Activated CD8-positive, alpha-beta memory T cell treated with anti-CD3 and anti-CD28 coated beads, Interleukin-2, amount 50 U/mL, for 1 hour (primary cell): ENCODE results near the gene NDUFC2.
"Not testable (repeated sequence)": the region's sequence is repeated elsewhere in the genome, so short reads cannot be mapped to it uniquely, and the experiment has no call there.

Experiments
- DNase-seq: peaks from one replicate; pipeline ENCODE4 v3.0.0-alpha.2; 2020; ENCODE audit errors: extremely low read depth

The NDUFC2 gene

DNA sequence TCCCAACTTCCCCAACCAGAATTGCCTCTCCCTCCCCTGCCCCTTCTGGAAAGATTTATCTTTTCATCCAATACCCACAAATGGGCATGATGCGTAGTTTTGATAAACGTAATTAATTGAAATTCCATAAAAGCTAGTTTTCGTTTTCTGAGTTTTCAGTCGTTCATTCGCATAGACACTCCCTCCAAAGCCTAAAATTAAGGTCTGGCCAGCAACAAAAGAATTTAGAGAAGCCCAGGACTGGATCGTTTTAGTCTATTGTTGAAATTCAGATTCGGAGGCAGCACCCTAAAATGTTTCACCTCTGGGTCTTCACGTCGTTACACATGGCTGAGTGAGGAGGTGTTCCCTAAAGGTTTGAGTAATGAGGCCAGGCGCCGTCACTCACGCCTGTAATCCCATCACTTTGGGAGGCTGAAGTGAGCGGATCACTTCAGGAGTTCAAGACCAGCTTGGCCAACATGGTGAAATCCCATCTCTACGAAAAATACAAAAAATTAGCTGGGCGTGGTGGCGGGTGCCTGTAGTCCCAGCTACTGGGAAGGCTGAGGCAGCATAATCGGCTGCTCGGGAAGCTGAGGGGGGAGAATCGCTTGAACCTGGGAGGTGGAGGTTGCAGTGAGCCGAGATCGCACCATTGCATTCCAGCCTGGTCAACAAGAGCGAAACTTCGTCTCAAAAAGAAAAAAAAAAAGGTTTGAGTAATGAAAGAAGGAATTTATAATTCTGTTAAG is 589 bp upstream of the NDUFC2 start:
- DNase-seq: no peak

DNA sequence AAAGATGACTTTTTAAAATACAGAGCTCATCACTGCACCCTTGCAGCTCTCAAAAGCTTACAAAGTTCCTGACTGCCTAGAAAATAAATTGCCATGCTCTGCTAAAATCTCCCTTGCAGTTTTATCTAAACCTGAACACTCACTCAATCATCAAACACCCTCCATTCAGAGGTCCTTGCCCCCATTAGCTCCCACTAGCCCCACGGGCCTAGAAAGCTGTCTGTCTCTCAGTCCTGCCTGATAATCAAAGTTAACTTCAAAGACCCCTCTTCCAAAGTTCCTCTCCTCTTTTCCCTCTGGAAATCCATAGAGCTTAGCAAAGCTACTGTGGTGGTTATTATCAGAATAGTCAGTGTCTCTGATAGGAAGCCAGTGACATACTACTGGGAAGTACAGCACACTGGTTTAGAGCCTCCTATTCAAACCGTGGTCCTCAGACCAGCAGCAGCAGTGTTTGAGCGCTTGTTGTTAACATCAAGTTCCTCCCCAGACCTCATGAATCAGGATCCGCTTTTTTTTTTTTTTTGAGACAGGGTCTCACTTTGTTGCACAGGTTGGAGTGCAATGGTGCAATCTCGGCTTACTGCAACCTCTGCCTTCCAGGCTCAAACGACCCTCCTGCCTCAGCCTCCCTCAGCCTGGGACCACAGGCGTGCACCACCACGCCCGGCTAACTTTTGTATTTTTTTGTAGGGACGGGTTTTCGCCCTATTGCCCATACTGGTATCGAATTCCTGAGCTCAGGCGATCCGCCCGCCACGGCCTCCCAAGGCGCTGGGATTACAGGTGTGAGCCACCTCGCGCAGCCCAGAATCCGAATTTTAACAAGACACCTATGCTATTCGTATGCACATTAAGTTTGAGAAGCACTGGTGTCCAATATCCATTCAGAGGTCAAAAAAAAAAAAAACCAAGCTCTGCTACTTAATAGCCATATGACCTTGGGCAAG is 1.2 kb downstream of the NDUFC2 start:
- no peak for DNase-seq

DNA sequence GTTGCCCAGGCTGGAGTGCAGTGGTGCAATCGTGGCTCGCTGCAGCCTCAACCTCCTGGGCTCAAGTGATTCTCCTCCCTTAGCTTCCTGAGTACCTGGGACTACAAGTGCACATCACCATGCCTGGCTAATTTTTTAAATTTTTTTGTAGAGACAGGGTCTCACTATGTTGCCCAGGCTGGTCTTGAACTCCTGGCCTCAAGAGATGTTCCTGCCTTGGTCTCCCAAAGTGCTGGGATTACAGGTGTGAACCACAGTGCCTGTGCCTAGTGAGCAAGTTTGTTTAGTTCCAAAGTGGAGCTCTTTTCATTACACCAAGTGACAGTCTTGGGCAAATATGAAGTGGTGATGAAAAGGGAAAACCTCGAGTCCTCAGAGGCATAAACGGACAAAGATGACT is 2.1 kb downstream of the NDUFC2 start:
- not testable (repeated sequence) for DNase-seq

DNA sequence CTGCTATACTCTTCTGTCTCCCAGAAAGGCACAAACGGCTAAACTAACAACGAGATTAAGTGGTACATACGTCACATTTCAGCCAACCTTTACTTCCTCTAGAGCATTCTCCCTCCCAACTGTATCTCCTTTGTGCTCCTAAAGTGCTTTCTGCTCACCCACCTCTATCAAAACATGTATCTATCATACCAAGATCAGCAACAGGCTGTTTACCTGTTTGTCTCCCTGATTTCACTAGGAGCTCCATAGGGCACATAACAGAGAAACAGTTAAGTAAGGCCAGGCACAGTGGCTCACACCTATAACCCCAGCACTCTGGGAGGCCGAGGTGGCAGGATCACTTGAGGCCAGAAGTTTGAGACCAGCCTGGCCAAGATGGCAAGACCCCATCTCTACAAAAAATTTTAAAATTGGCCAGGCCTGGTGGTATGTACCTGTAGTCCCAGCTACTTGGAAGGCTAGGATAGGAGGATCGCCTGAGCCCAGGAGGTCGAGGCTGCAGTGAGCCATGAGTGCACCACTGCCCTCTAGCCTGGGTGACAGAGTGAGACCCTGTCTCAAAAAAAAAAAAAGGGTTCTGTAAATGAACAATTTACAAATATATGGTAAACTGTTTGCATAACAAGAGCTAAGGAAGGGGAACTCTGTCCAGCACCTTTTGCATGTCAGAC is 2.8 kb downstream of the NDUFC2 start:
- no peak for DNase-seq

DNA sequence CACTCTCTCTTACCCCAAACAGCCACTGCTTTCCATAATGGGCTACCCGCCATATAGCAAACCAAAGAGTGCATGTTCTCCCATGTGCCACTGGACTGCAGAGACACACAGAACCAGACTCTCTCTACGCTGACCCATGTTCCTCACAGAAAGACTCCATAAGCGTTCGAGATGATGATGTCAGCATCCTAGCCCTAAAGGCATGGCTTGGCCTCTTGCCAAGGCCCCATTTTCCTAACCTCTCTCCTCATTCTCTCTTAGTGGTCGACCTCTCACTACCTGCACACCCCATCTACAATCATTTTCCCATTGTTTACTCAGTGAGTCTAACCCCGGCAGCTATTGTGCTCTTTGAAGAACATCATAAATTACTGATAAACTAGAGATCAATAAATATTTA is 4.9 kb downstream of the NDUFC2 start:
- DNase-seq: no peak

DNA sequence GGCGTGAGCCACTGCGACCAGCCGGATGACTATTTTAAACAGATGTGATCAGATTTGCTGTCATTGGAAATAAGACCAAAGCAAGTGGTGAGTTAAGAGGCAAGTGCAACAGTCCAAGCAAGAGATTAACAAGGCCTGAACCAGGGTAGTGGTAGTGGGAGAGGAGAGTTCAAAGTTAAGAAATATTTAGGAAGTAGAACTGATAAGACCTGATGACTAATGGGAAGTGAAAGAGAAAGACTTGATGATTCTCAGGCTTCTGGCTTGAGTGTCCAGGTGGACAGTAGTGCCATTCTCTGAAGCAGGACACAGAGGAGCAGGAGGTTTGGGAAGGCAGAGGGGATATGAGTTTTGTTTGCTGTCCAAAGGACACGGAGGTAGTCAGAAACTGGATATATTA is 7.2 kb downstream of the NDUFC2 start:
- no peak for DNase-seq

DNA sequence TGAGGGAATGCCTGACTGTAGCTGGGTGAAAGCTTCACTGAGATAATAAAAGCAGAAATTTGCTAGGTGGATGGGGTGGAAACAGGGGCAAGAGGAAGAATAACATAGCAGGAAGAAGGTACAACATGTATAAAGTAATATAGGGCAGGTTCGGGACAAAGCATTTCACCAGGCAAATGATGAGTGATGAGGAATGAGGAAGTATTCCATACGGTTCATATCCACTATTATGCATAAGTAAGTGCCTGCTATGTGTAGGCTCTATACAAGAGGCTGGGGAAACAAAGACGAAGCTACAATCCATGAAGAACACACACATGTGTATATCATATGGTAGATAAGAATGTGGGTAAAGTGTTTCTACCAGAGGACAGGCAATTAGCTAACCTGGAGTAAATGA is 7.9 kb downstream of the NDUFC2 start:
- no peak for DNase-seq

DNA sequence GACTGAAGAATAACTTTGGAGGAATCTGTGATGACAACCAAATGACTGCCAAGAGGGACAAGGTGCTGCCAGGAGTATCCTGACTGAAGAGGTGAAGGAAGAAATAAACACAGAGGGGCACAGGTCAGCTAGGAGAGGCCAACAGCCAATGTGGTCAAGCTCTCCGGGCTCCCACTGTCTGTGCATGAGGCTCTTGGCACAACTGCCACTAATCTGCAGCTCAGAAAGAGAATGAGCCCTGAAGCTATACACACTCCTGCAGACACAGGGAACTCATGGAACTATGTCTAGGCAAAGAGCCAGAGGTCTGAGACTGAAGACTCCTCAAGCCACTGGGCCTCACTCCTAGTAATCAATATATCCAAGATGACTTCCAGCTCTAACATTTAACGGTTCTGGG is 9.0 kb downstream of the NDUFC2 start:
- DNase-seq: no peak

DNA sequence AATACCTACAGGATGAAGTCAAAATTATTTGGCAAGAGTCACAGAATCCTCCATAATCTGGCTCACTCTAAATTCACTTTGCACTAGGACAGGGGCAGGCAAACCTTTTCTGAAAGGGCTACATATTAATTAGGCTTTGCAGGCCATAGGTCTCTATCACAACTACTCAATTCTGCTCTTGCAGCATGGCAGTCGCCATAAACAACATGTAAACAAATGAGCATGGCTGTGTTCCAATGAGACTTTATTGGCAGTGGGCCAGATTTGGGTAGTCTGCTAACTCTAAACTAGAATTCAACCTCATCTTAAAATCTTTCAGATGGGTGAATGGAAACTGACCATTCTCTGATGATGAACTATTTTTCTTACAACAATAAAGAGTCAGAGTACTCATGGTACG is 10.2 kb downstream of the NDUFC2 start:
- no peak for DNase-seq

DNA sequence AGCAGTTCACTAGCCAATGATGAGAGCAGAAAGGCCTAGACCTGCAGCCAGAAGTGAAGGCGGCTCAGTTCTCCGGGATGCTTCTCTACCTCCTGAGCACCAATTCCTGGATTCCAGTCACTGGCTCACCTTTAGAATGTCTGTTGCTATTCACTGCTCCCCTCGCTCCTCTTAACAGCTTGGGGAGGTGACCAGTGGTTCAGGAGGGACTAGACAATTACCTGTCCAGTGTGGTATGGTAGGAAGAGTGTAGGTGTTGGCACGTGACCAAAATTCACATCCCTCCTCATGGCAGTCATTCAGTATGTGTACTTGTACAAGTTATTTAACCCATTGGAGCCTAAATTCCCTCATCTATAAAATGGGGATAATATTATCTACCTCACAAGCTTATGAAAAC is 12.0 kb downstream of the NDUFC2 start:
- DNase-seq: no peak

DNA sequence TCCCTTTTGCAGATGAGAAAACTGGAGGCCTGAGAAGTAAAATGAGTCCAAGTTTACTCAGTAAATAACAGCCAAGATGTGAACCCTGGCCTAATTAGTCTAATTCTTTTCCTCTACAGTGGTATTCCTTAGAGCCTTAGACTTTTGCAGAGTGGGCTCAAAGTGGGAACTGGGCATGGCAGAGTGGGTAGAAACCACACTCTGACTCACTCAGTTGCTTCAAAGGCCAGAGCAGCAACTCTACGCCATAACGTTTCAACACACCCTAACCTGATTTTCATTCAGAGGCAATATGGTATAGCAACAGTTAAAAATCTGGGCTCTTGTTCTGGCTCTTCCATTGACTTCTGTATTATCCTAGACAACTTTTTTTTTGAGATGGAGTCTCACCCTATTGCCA is 13.2 kb downstream of the NDUFC2 start:
- no peak for DNase-seq

DNA sequence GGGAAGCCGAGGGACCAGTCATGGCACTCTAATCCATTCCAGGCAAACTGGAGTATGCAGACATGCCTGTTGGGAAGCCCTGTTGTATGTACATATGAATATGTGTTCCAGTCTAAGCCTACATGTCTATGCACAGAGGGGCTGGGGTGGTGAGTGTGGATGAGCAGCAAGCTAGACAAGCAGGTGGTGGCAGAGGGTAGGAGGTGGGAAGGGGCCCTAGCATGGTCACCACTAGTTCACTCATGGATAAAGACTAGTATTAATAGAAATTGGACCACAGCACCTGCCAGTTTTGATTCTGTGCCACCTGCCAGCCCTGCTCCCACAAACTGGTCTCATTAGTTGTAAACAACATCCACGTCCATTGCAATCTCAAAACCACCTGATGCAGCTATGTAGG is 14.5 kb downstream of the NDUFC2 start:
- DNase-seq: no peak

DNA sequence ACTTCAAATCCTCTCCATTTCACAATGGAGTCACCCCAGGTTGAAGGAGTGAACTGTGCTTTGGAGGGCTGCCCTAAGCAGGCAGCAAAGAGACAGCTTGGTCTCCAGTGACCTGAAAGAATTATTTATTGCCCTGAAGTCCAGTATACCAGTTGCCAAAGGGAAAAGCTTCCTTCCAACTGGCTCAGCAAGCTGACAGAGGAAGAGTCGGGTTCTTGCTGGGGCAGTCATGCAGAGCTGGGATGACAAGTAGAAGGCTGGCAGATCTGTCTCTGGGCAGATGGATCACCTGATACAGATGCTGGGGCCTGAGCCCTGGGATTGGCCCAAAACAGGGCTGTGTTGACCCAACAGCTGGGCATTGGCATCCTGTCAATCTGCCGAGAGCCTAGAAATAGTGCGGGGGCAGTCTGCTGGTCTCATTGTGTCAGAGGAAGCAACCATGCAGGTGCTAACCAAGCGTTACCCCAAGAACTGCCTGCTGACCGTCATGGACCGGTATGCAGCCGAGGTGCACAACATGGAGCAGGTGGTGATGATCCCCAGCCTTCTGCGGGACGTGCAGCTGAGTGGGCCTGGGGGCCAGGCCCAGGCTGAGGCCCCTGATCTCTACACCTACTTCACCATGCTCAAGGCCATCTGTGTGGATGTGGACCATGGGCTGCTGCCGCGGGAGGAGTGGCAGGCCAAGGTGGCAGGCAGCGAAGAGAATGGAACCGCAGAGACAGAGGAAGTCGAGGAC is 16.1 kb downstream of the NDUFC2 start, which contains the start of gene THRSP:
Gene THRSP (plus strand): TSS at position 422 of the 742 bp plus-strand sequence. CDS start 21 bp downstream, at position 443.
- no peak for DNase-seq

DNA sequence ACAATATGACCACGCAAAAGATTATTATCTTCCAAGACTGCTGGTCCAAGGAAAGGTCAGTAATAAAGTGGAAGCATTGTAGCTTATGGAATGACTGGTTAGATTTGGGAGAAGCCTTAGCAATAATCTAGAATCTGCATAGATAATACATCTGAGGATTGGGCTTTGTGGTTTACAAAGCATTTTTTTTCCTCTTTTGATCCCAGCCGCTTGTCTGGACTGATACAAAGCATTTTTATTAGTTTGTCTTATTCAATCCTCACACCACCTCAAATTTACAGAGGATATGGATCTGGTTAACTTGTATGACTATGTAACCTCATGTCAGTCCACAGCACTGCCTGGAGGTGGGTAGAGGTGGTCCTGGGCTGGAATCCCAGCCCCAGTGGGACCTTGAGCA is 17.0 kb downstream of the NDUFC2 start:
- no peak for DNase-seq

DNA sequence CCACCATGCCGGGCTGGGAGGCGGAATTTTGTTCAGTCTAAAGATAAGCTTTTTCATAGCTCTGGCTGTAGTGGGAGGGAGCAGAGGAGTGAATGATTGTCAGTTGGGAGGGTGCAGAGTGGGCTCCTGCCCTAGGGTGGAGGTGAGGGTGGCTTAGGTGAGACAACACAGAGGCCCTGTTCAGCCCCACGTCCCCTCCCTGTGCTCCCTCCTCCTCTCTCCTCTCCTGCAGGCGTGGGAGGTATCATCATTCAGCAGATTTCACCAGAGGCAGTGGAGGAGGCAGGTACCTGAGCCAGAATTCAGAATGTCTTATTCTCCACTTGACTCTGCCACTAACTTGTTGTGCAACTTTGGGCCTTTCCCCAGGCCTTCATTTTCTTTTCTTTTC is 17.7 kb downstream of the NDUFC2 start:
- DNase-seq: no peak

DNA sequence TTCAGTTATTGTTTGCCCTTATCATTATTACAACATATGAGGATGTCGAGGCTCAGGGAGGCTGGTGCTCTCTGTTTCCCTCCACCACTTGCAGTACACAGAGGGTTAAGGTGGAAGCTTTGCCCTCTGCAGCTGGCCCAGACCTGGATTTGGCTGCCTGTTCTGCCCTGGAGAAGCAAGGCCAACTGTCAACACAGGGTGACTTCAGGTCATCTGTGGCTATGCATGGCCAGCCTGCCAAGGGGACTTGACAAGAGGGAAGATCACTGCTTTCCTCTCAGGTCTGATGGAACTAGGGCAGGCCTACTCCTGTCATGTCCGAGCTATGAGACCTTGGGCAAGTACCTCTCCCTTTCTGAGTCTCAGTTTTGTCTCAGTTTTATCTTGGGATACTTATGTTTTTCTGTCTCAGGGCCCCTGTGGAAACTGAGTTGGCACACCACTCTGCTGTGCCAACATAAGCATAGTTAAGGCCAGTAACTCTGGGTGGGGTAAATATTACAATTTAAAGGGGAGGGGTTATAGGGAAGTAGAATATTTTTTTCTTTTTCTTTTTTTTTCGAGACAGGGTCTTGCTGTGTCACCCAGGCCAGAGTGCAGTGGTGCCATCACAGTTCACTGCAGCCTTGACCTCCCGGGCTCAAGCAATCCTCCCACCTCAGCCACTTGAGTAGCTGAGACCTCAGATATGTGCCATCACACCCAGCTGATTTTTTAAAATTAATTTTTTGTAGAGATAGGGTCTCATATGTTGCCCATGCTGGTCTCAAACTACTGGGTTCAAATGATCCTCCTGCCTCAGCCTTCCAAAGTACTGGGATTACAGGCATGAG is 18.4 kb downstream of the NDUFC2 start:
- DNase-seq: no peak

DNA sequence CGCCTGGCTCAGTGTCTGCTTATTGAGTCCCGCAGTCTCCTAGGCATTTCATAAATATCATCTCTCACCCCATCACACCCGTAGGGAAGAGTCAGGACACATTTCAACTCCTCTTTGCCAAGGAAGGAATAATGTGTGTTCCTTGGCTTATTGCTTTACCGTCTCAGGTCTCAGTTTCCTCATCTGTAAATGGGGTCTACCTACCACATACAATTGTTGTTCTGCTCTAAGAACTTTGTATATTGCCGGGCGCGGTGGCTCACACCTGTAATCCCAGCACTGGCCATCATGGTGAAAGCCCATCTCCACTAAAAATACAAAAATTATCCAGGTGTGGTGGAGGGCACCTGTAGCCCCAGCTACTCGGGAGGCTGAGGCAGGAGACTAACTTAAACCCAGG is 19.1 kb downstream of the NDUFC2 start:
- no peak for DNase-seq

DNA sequence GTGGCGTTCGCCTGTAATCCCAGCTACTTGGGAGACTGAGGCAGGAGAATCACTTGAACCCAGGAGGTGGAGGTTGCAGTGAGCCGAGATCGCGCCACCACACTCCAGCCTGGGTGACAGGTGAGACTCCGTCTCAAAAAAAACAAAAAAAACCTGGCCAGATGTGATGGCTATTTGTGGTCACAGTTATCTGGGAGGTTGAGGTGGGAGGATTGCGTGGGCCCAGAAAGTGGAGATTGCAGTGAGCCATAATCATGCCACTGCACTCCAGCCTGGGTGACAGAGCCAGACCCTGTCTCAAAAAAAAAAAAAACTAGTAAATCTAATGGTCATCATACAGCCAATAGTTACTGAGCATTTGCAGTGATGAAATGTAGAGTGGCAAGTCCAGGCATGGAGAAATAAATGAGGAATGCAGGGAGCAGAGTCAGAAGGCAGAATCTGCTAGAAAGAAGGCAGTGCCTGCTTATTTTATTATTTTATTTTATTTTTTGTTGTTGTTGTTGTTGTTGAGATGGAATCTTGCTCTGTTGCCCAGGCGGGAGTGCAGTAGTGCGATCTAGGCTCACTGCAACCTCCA is 19.8 kb downstream of the NDUFC2 start:
- DNase-seq: not testable (repeated sequence)

DNA sequence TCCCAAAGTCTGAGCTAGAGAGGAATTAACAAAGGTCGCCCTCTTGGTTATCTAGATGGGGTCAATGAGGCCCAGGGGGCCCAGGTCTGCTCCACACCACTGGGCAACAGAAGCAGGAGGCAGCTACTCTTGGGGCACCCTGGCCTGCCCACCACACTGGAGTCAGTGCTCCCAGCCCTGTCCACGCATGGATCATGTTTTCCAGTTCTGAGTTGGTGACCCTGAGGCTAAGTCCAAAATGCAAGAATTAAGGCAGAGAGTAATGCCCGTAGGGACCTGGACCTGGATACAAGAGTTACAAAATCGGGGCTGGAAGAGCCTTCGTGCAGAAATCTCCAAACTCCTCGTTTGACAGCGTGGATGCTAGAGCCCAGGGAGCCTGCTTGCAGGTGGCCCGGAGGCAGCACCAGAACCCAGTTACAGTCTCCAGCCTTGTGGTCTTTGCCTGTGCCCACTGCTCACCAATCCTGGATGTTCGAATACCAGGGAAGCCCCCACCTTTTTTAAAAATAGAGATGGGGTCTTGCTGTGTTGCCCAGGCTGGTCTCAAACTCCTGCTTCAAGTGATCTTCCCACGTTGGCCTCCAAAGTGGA is 22.1 kb downstream of the NDUFC2 start:
- no peak for DNase-seq

DNA sequence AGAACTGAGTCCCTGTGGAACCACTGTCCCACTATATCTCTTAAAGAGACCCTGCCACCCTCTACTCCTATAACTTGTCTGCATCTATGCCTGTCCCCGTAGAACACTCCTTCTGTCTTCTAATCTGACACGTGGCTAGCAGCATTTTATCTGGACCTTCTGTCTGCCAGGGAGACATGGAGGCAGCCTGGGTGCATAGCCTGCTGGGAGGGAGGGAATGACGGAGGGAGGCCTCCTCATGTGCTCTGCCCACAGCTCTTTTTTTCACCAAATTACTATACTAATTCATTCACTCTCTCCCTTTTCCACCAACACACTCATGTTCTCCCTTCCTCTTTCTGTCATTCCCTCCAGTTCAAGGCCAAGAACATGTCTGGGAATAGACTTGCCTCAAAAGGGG is 23.6 kb downstream of the NDUFC2 start:
- DNase-seq: no peak
